ENCODE data around the gene DDX6. TPM values are rescaled to one million over a fixed set of nuclear protein-coding genes. Genes with fewer than 3 reads are reported as not detected.
"Not testable (repeated sequence)": the region's sequence is repeated elsewhere in the genome, so short reads cannot be mapped to it uniquely, and the experiment has no call there.

The DDX6 gene
- total RNA-seq, 1 donor from 2014 or later, result 99.1 TPM

DNA sequence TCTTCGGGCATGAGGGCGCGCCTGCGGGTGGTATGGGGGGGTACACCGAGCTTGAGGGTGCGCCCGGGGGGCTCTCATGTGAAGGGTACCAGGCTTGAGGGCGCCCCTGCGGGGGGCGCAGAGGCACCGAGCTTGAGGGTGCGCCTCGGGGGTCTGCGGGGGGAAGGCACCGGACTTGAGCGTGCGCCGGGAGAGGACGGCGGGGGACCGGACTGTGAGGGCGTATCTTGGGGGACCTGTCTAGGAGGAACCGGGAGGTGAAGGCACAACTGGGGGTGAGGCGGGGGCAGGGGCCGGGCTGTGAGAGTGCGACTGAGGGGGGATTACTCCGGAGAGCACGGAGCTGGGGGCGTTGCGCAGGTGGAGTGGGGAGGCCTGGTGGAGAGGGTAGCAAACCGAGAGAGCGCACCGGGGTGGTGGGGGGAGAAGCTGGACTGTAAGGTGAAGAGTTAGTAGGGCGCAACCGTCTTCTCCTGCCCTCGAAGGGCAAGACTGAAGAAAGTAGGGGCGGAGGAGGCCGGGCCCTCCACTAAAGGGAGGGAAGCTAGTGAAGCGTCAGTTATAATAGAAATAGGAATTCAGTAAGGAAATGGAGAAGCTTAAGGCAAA lies 1.1 kb upstream of the DDX6 start:
- peak; percentile 2 for DNase-seq (ENCODE audit: low read depth)

- DNase-seq (ENCODE audit: low read depth), result peak; percentile 68
These were observed 430 bp downstream of the DDX6 start for GRCh38 chr11:118790357-118791110.

- DNase-seq (ENCODE audit: low read depth), result peak; percentile 24
These were observed 1.2 kb downstream of the DDX6 start for GRCh38 chr11:118789501-118790356.

- no peak for DNase-seq (ENCODE audit: low read depth)
These were observed 4.3 kb downstream of the DDX6 start for GRCh38 chr11:118786657-118787056.

- DNase-seq (ENCODE audit: low read depth), result peak; percentile 10
These were observed 5.6 kb downstream of the DDX6 start for GRCh38 chr11:118785362-118785761.

GRCh38 chr11:118783724-118784495 lies 7.1 kb downstream of the DDX6 start:
- DNase-seq (ENCODE audit: low read depth), result no peak

- not testable (repeated sequence) for DNase-seq (ENCODE audit: low read depth)
These were observed 7.6 kb downstream of the DDX6 start for GRCh38 chr11:118783324-118783723.

DNA sequence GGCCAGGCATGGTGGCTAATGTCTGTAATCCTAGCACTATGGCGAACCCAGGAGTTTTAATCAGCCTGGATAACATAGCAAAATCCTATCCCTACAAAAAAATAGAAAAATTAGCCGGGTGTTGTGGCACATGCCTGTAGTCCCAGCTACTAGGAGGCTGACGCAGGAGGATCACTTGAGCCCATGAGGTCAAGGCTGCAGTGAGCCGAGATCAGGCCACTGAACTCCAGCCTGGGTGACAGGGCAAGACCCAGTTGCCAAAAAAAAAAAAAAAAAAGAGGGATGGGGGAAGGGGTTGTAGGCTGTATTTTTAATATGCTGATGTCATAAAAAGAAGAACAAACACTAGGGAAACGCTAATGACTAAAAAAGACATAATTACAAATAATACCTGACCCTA lies 12.1 kb downstream of the DDX6 start:
- no peak for DNase-seq (ENCODE audit: low read depth)

- DNase-seq (ENCODE audit: low read depth), result no peak
These were observed 16.9 kb downstream of the DDX6 start for GRCh38 chr11:118774032-118774431.

GRCh38 chr11:118771547-118772288 lies 19.2 kb downstream of the DDX6 start:
- no peak for DNase-seq (ENCODE audit: low read depth)

- no peak for DNase-seq (ENCODE audit: low read depth)
These were observed 22.3 kb downstream of the DDX6 start for GRCh38 chr11:118768690-118769089.

GRCh38 chr11:118766035-118766434 lies 24.9 kb downstream of the DDX6 start:
- DNase-seq (ENCODE audit: low read depth), result no peak

DNA sequence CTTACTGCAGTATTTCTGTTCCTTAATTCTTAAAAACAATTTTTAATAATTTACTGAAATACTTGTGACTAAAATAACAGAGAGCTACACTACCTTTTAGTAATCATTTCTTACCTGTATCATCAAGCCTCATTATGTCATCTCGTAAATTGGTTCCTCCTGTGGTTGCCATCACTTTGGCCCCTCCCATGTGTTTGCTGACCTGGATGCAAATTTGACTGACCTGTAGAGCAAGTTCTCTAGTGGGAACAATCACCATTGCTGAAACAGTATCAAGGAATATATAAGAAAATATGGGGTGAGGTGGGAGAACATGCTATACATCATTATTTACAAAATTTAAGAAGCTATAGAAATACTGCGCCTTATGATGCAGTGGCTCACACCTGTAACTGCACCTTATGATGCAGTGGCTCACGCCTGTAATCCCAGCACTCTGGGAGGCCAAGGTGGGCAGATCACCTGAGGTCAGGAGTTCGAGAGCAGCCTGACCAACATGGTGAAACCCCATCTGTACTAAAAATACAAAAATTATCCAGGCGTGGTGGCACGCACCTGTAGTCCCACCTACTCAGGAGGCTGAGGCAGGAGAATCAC lies 25.8 kb downstream of the DDX6 start:
- DNase-seq (ENCODE audit: low read depth), result not testable (repeated sequence)

GRCh38 chr11:118763041-118763440 lies 27.9 kb downstream of the DDX6 start:
- DNase-seq (ENCODE audit: low read depth), result no peak

- DNase-seq (ENCODE audit: low read depth), result not testable (repeated sequence)
These were observed 29.0 kb downstream of the DDX6 start for GRCh38 chr11:118761981-118762380.

- no peak for DNase-seq (ENCODE audit: low read depth)
These were observed 33.0 kb downstream of the DDX6 start for GRCh38 chr11:118757876-118758399.

DNA sequence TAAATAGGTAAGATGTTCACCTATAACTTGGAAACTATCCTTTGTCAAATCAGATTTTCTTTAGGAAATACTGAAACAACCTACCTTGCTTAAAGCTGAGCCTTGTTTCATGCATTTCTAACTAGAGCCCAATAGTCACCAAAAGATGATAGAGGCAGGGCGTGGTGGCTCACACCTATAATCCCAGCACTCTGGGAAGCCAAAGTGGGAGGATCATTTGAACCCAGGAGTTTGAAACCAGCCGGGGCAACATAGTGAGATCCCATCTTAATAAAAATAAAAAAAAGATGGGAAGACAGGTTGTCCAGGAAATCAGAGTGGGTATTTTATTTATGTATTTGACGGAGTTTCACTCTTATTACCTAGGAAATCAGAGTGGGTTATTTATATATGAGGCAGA lies 38.3 kb downstream of the DDX6 start:
- no peak for DNase-seq (ENCODE audit: low read depth)

DNA sequence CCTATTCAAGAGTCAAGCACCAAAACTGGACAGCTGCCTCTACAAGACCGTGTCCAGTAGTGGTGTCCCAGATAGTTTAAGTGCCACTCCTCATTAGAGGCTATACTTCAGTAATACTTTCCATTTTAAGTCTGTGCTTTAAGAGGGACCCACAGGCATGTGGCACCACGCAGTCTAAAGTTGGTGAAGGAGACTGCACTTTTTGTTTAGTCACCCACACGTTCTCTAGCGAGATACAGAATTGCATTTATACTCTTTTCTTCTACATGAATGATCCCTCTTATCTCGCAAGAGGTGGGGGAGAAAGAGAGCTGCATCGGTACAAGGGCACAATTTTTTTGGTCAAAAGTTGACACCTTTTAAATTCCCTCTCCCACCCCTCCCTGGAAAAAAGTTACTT lies 41.5 kb downstream of the DDX6 start:
- DNase-seq (ENCODE audit: low read depth), result peak; percentile 26

- DNase-seq (ENCODE audit: low read depth), result no peak
These were observed 42.9 kb downstream of the DDX6 start for GRCh38 chr11:118748056-118748455.

Measured in myocyte (in vitro differentiated cells).